ENCODE results near the gene CADPS.

Gene CADPS

DNA sequence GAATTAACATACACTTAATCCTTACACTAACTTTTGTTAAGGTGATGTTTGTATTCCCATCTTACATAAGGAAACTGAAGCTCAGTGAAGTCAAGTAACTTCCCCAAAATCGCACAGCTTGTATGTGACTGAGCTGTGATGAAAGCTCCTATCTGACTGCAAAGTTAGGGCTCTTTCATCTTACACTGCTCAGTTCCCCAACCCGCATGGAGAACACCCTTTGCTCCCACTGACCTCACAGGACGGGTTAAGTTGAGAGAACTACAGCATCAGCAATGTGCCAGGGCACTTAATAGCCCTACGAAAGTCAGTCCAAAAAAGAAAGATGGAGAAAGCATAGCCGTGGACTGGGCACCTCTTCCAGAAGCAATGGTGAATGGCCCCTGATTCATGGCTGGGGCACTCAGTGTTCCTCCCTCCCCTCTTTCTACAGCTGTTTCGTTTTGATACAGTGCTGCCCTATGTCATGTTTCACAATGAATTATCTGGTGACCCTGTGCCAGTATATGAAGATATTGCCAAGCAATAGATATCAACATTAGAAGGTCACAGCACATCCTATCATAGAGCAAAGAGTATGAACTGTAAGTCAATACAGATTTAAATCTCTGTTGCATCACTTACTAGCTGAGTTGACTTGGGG is 38.0 kb downstream of the CADPS start:
- H3K27ac Mint-ChIP-seq, result no peak overlapping the region
- H3K36me3 Mint-ChIP-seq (ENCODE audit: low read depth), result no peaks in the 10 kb centered on the region
- H3K4me1 Mint-ChIP-seq (ENCODE audit: low read depth), result no peaks in the 10 kb centered on the region
- peaks cover 5% of the 10 kb centered on the region for H3K9me3 Mint-ChIP-seq
- no peaks in the 10 kb centered on the region for H3K27me3 Mint-ChIP-seq
- no peak overlapping the region for H3K4me3 Mint-ChIP-seq

DNA sequence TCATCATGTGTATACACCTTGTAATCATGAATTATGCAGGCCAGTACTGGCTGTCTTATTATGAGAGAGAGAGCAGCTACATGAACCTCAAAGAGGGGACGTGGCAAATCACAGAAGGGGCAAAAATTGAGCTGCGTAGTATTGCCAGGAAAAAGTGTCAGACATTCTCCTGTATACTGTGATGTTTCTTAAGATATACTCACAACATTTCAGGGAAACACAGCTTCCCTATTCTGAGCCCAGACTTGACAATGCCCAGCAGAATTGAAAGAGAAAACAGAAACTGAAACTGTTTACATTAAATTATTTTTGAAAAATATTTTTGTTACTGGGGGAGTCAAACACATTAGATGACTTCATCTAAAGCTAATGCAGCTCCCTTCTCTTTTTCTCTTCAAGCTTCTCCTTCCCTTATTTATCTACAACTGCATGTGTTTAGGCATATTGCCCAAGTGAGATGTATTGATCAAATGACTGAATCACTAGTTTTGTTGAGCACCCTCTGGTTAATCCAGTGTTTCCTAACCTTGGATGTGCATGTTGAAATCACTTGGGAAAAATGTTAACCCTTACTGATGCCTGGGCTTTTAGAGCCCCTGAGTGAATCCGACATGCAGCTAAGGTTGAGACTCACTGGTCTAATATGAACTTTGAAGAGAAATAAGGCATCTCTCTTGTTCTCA is 39.5 kb downstream of the CADPS start:
- Mint-ChIP-seq H3K9me3 (peaks cover 5% of the 10 kb centered on the region), H3K36me3 (ENCODE audit: low read depth) (no peaks in the 10 kb centered on the region), H3K4me3 (no peak overlapping the region), H3K4me1 (ENCODE audit: low read depth) (no peaks in the 10 kb centered on the region), H3K27ac (no peak overlapping the region), H3K27me3 (no peaks in the 10 kb centered on the region)

DNA sequence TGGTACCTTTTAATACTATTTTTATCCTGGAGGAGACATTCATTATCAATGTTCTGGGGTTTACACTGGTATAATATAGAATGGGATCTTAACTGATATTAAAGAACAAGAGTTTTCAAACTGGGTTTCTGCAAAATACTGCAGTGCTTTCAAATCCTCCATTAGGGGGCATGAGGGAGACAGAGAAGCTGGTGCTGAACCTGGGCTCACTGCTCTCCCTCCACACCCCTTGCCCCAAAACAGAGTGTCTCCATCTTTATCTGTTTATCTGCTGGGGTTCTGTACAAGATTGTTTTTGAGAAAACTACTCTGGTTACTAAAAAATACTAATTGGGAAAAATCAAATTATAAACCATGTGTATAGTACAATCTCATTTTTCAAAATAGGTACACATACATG is 41.7 kb downstream of the CADPS start:
- H3K27me3 Mint-ChIP-seq, result no peaks in the 10 kb centered on the region
- no peak overlapping the region for H3K4me3 Mint-ChIP-seq
- no peak overlapping the region for H3K27ac Mint-ChIP-seq
- H3K4me1 Mint-ChIP-seq (ENCODE audit: low read depth), result no peaks in the 10 kb centered on the region
- H3K36me3 Mint-ChIP-seq (ENCODE audit: low read depth), result no peaks in the 10 kb centered on the region
- H3K9me3 Mint-ChIP-seq, result no peaks in the 10 kb centered on the region

GRCh38 chr3:62832553-62832952 is 42.7 kb downstream of the CADPS start:
- no peak overlapping the region for H3K4me3 Mint-ChIP-seq
- H3K4me1 Mint-ChIP-seq (ENCODE audit: low read depth), result no peaks in the 10 kb centered on the region
- no peaks in the 10 kb centered on the region for H3K36me3 Mint-ChIP-seq (ENCODE audit: low read depth)
- H3K9me3 Mint-ChIP-seq, result no peaks in the 10 kb centered on the region
- no peak overlapping the region for H3K27ac Mint-ChIP-seq
- H3K27me3 Mint-ChIP-seq, result no peaks in the 10 kb centered on the region

DNA sequence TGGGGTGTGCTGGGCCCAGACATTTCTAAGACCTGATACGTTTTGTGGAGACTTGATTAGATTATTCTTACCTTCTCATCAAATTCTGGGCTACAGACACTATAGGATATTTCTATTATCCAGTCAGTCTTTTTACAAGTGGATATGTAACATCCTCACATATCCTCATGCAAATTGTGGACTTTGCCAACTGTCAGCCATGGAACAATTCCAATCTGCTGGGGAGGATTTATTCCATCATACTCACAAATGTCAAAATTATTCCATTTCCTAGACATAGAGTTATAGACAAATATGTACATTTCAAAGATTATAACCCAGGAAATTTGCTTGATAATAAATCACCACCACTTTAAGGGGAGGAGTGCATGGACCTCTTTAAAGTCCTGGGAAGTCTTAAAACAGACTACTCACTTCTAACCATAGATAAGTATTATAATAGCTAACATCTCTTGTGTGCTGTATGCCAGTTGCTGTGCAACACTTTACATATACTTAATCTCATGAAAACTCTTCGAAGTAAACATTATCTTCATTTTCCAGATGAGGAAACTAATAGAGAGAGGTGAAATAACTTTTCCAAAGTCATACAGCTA is 44.4 kb downstream of the CADPS start:
- Mint-ChIP-seq H3K4me1 (ENCODE audit: low read depth) (no peaks in the 10 kb centered on the region), H3K27ac (no peak overlapping the region)

GRCh38 chr3:62827550-62827949 is 47.7 kb downstream of the CADPS start:
- Mint-ChIP-seq H3K27ac (no peak overlapping the region), H3K4me1 (ENCODE audit: low read depth) (no peaks in the 10 kb centered on the region), H3K36me3 (ENCODE audit: low read depth) (no peaks in the 10 kb centered on the region), H3K27me3 (no peaks in the 10 kb centered on the region), H3K4me3 (no peak overlapping the region), H3K9me3 (no peaks in the 10 kb centered on the region)

More for the DNA sequence above, 44.4 kb downstream of the CADPS start:
- Mint-ChIP-seq H3K4me3 (no peak overlapping the region), H3K9me3 (no peaks in the 10 kb centered on the region), H3K27me3 (no peaks in the 10 kb centered on the region), H3K36me3 (ENCODE audit: low read depth) (no peaks in the 10 kb centered on the region)

DNA sequence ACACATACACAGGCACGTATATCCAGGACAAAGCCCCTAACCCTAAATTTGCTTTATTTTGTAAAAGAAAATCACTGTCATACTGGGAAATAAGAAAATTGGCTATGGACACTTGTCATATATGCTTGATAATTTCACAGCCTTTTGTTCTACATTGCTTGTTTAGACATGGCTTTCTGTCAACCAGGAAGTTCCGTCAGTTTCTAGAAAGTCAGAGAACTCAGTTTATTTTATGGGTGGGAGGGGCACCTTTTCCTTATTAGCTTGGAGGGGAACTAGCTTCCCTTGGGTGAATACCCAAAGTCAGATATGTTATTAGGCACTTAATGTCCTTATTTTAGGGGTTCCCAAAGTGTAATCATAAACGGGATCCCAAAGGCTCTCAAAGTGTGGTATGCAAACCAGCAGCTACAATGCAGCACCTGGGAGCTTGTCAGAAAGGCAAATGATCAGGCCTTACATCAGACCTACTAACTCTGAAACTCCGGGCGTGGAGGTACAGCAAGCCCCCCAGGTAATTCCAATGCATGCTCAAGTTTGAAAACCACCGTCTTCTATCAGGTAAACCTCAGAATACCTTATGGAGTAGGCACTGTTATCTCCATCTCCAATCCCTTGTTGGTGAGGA is 50.1 kb downstream of the CADPS start:
- H3K27me3 Mint-ChIP-seq, result no peaks in the 10 kb centered on the region
- no peaks in the 10 kb centered on the region for H3K4me1 Mint-ChIP-seq (ENCODE audit: low read depth)
- H3K9me3 Mint-ChIP-seq, result no peaks in the 10 kb centered on the region
- no peaks in the 10 kb centered on the region for H3K36me3 Mint-ChIP-seq (ENCODE audit: low read depth)
- no peak overlapping the region for H3K27ac Mint-ChIP-seq
- H3K4me3 Mint-ChIP-seq, result no peak overlapping the region

- Mint-ChIP-seq H3K4me3 (no peak overlapping the region), H3K27me3 (no peaks in the 10 kb centered on the region), H3K36me3 (ENCODE audit: low read depth) (no peaks in the 10 kb centered on the region), H3K27ac (no peak overlapping the region), H3K9me3 (no peaks in the 10 kb centered on the region), H3K4me1 (ENCODE audit: low read depth) (no peaks in the 10 kb centered on the region)
Observed at GRCh38 chr3:62823461-62824050, 51.7 kb downstream of the CADPS start.

GRCh38 chr3:62822905-62823304 is 52.3 kb downstream of the CADPS start:
- H3K36me3 Mint-ChIP-seq (ENCODE audit: low read depth), result no peaks in the 10 kb centered on the region
- H3K27ac Mint-ChIP-seq, result no peak overlapping the region
- H3K4me1 Mint-ChIP-seq (ENCODE audit: low read depth), result no peaks in the 10 kb centered on the region
- H3K9me3 Mint-ChIP-seq, result no peaks in the 10 kb centered on the region
- H3K27me3 Mint-ChIP-seq, result no peaks in the 10 kb centered on the region
- H3K4me3 Mint-ChIP-seq, result no peak overlapping the region

DNA sequence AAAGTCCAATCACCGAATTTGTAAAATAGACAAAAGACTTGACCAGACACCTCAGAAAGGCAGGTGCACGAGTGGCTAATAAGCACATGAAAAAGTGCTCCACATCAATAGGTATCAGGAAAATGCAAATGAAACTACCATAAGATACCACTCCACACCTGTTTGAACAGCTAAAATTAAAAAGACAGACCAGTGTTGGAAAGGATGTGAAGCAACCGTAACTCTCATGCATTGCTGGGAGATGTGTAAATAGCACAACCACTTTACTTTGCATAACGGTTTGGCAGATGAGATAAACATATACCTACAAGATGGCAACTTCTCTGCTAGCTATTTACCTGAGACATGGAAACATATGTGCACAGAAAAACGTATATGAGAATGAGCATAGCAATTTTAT is 56.9 kb downstream of the CADPS start:
- no peaks in the 10 kb centered on the region for H3K27me3 Mint-ChIP-seq
- H3K4me1 Mint-ChIP-seq (ENCODE audit: low read depth), result no peaks in the 10 kb centered on the region
- peaks cover 4% of the 10 kb centered on the region for H3K9me3 Mint-ChIP-seq
- no peak overlapping the region for H3K4me3 Mint-ChIP-seq
- H3K36me3 Mint-ChIP-seq (ENCODE audit: low read depth), result no peaks in the 10 kb centered on the region
- H3K27ac Mint-ChIP-seq, result no peak overlapping the region

- Mint-ChIP-seq H3K4me3 (no peak overlapping the region), H3K27me3 (no peaks in the 10 kb centered on the region), H3K4me1 (ENCODE audit: low read depth) (no peaks in the 10 kb centered on the region), H3K36me3 (ENCODE audit: low read depth) (no peaks in the 10 kb centered on the region), H3K9me3 (peaks cover 4% of the 10 kb centered on the region), H3K27ac (no peak overlapping the region)
Observed at GRCh38 chr3:62817678-62818077, 57.5 kb downstream of the CADPS start.

DNA sequence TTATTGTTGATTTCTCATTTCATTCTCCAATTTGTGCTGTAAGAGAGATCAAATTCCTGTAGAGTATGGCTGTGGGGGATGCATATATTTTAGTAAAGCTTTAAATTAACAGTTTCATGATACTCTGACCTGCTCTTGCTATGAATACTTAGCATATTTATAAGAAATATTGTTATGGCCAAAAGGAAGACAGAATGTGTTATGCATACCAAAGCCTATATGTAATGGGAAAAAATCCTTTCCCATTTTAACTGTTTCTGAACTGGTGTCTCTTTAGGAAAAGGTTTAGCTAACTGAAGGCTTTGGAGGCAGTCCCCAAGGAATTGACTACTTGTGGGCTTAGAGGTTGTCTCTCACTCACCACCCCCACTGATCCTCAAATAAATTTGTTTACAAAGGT is 59.2 kb downstream of the CADPS start:
- no peak overlapping the region for H3K4me3 Mint-ChIP-seq
- no peaks in the 10 kb centered on the region for H3K36me3 Mint-ChIP-seq (ENCODE audit: low read depth)
- no peaks in the 10 kb centered on the region for H3K27me3 Mint-ChIP-seq
- H3K4me1 Mint-ChIP-seq (ENCODE audit: low read depth), result no peaks in the 10 kb centered on the region
- H3K9me3 Mint-ChIP-seq, result peaks cover 4% of the 10 kb centered on the region
- no peak overlapping the region for H3K27ac Mint-ChIP-seq

DNA sequence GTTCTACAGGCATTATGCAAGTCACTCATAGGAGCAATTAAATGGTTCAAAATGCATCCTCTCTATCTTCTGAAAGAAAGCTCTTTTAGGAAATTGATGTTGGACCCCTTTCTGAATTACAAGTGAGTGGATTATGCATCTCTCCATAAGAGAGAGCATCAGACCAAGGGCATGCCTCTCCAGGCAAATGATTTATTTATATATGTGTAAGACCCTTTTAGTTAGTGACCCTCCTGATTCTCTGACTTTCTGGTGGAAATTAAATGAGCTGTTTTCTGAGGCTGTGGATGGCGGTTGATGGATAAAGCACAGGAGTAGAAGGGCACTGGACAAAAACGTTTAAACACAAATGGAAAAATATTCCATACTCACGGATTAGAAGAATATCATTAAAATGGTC is 62.6 kb downstream of the CADPS start:
- Mint-ChIP-seq H3K36me3 (ENCODE audit: low read depth) (no peaks in the 10 kb centered on the region), H3K27ac (no peak overlapping the region), H3K27me3 (no peaks in the 10 kb centered on the region), H3K9me3 (peaks cover 4% of the 10 kb centered on the region), H3K4me1 (ENCODE audit: low read depth) (no peaks in the 10 kb centered on the region), H3K4me3 (no peak overlapping the region)

DNA sequence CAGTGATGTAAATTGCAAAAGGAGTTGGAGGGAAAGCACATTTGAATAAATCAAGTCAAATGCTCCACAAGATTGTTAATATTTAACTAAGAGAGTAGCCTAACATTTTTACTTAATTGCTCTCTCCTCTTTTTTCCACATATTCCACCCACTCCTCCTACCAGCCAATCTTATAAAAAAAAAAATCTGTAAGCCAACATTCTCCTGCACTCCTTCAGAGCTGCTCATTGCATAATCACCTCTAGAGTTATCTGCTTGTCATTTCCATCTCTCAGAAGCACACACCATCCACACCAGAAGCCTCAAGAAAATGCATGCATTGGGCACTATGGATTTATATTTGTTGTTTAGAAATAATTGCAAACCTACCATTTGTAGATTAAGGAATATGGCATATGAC is 64.1 kb downstream of the CADPS start:
- no peaks in the 10 kb centered on the region for H3K4me1 Mint-ChIP-seq (ENCODE audit: low read depth)
- H3K27me3 Mint-ChIP-seq, result no peaks in the 10 kb centered on the region
- no peaks in the 10 kb centered on the region for H3K36me3 Mint-ChIP-seq (ENCODE audit: low read depth)
- H3K9me3 Mint-ChIP-seq, result no peaks in the 10 kb centered on the region
- H3K4me3 Mint-ChIP-seq, result no peak overlapping the region
- no peak overlapping the region for H3K27ac Mint-ChIP-seq

DNA sequence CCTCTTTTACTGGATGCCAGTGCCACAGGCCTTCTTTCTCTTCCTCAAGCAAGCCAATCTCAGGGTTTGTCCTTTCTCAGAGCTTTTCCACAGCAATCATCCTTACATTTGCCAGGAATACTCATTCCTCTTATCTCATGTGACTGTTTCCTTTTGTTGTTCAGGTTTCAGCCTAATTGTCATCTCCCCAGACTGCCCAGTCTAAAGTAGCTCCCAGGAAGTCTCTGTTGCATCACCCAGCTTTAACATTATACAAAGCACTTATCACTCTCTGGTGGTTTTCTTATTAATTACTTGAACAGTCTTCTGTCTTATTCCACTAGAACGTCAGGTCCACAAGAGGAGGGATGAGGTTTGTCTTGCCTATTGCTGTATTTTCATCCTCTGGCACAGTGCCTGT is 65.8 kb downstream of the CADPS start:
- Mint-ChIP-seq H3K4me1 (ENCODE audit: low read depth) (no peaks in the 10 kb centered on the region), H3K27ac (no peak overlapping the region), H3K27me3 (no peaks in the 10 kb centered on the region), H3K36me3 (ENCODE audit: low read depth) (no peaks in the 10 kb centered on the region), H3K9me3 (no peaks in the 10 kb centered on the region), H3K4me3 (no peak overlapping the region)

Measured in stimulated activated naive CD8-positive, alpha-beta T cell treated with anti-CD3 and anti-CD28 coated beads, Interleukin-15, Interleukin-2, amounts not matched to agents 100 ng/mL and 50 ng/mL, for 24 hours (primary cell).